Testis (tissue), 3 donors: ENCODE measurements around the gene ATP1B2. TPM values are rescaled to one million over a fixed set of nuclear protein-coding genes. Genes with fewer than 3 reads are reported as not detected.

Source experiments
- DNase-seq: peaks from one replicate; pipeline ENCODE4 v3.0.0-alpha.2; 2019
- H3K27ac ChIP-seq, 2 donors: fragments of 200-600 bp; sonication (generic); one replicate each; pipeline ENCODE4 v1.5.1; 2019
- H3K27me3 ChIP-seq: fragments of 200-600 bp; sonication (generic); one replicate; pipeline ENCODE4 v1.5.1; 2019
- H3K36me3 ChIP-seq: fragments of 200-600 bp; sonication (generic); one replicate; pipeline ENCODE4 v1.5.1; 2017; ENCODE audit warnings: low read depth; ENCODE audit errors: missing control alignments
- H3K4me1 ChIP-seq: fragments of 200-600 bp; sonication (generic); one replicate; pipeline ENCODE4 v1.5.1; 2019
- H3K4me3 ChIP-seq, 2 donors: fragments of 200-600 bp; sonication (generic); one replicate each; pipeline ENCODE4 v1.5.1; 2017 to 2019
- H3K9me3 ChIP-seq: fragments of 200-600 bp; sonication (generic); one replicate; pipeline ENCODE4 v1.5.1; 2017
- CTCF ChIP-seq, 3 experiments: fragments of 450-650 bp in 2 of 3; fragments of 200-600 bp in 1 of 3; sonication (generic) in 1 of 3; IDR thresholded peaks; one replicate each; pipeline ENCODE4 v1.5.1; 2016 to 2019; ENCODE audit warnings: antibody characterized with exemption in 3 of 3, mild to moderate bottlenecking in 2 of 3, moderate library complexity in 1 of 3
- POLR2A ChIP-seq: fragments of 450-650 bp; IDR thresholded peaks from one replicate; pipeline ENCODE4 v1.6.1; 2017; ENCODE audit warnings: antibody characterized with exemption, mild to moderate bottlenecking, moderate library complexity
- WGBS, 2 donors: methylation state at CpG; one replicate each; pipeline ENCODE4 v1.1.5; 2018; 5-methylcytosine and 5-hydroxymethylcytosine counted together
- intact Hi-C: fragments of 100-400 bp; cut with DNase I; formaldehyde crosslinking; loops from one replicate; pipeline ENCODE4 v1.15.1; 2023; ENCODE audit warnings: low total_unique reads
- polyA plus RNA-seq: library from polyadenylated mRNA; stranded (reverse); fragments of 350-450 nt; fragmentation: Illumina TruSeq; extraction: RNeasy Lipid Tissue Mini Kit (QIAGEN cat#74804); gene quantifications from one replicate; pipeline ENCODE4 v1.2.3, GENCODE V29; 2014; ENCODE audit warnings: low read depth, low replicate concordance; ENCODE audit not compliant: insufficient read depth
- total RNA-seq, 2 donors: library from RNA; depleted of rRNA; stranded (reverse); fragments of >200 nt; gene quantifications; one replicate each; pipeline ENCODE4 v1.2.3, GENCODE V29; 2016

The ATP1B2 gene
- total and polyA plus RNA-seq, 3 donors from 2014 or later, result 6.1 to 11.6 (median 10.1) TPM

DNA sequence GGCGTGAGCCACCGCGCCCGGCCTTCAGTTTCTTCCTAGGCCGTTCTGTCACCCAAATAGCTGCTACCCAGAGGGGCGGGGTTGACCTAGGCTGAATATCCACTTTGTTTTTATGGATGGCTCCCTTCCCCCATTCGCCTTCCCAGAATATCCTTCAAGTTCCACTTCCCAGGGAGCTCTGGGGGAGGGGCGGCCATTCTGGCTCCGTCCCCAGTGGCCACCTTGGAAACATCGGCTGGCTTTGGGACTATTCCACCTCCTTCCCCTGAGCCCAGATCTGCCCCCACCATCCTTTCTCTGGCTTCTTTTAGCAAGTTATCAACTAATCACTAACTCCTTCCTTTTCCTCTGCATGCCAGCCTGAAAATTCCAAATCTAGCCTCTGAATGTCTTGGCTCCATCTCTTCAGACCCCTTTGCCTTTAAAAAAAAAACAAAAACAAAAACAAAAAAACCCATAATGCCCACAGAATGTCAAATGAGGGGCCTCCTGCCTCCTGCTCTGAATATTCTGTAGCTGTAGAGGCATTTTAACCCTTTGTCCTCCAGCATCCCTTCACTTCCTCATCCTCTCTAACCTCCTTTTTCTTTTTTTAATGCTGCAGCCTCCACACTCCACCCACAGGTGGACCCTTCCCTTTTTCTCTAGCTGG, 6.4 kb downstream of the ATP1B2 start:
- TF ChIP-seq CTCF (IDR thresholded peaks at IDR 0.05) (no peak), POLR2A (no peak)
- no peaks in the 10 kb centered on the region for H3K36me3 ChIP-seq
- no peaks in the 10 kb centered on the region for H3K27me3 ChIP-seq
- H3K4me1 ChIP-seq, result no peaks in the 10 kb centered on the region
- no peak overlapping the region for H3K27ac ChIP-seq
- intact Hi-C loops, result no loop called here
- DNase-seq, result peak; percentile 58
- no peak overlapping the region for H3K4me3 ChIP-seq
- H3K9me3 ChIP-seq, result no peaks in the 10 kb centered on the region
- WGBS, 2 donors, result 48 to 49% methylated on average over 10 of the region's 10 CpGs

GRCh38 chr17:7667656-7668406, 17.1 kb downstream of the ATP1B2 start:
- H3K36me3 ChIP-seq, result no peaks in the 10 kb centered on the region
- 57 to 73% methylated on average over 6 to 10 of the region's 10 CpGs for WGBS, 2 donors
- DNase-seq, result no peak

DNA sequence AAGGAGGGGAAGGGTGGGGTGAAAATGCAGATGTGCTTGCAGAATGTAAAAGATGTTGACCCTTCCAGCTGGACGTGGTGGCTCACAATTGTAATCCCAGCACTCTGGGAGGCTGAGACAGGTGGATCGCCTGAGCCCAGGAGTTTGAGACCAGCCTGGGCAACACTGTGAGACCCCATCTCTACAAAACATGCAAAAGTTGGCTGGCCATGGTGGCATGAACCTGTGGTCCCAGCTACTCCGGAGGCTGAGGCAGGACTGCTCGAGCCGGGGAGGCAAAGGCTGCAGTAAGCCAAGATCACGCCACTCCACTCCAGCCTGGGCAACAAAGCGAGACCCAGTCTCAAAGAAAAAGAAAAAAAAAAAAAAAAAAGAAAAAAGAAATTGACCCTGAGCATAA, 17.8 kb downstream of the ATP1B2 start:
- no peaks in the 10 kb centered on the region for H3K27me3 ChIP-seq
- no peaks in the 10 kb centered on the region for H3K36me3 ChIP-seq
- no peaks in the 10 kb centered on the region for H3K4me1 ChIP-seq
- WGBS, 2 donors, result 89 to 92% methylated on average over 7 of the region's 7 CpGs
- no peak for TF ChIP-seq CTCF (IDR thresholded peaks at IDR 0.05)
- TF ChIP-seq POLR2A, result no peak
- no peak overlapping the region for H3K4me3 ChIP-seq
- no peak overlapping the region for H3K27ac ChIP-seq
- intact Hi-C loops, result no loop called here
- H3K9me3 ChIP-seq, result no peaks in the 10 kb centered on the region
- no peak for DNase-seq

More at GRCh38 chr17:7667656-7668406, 17.1 kb downstream of the ATP1B2 start:
- H3K9me3 ChIP-seq, result no peaks in the 10 kb centered on the region
- H3K27ac ChIP-seq, result no peak overlapping the region
- H3K4me3 ChIP-seq, result no peak overlapping the region
- H3K4me1 ChIP-seq, result no peaks in the 10 kb centered on the region
- no peaks in the 10 kb centered on the region for H3K27me3 ChIP-seq
- intact Hi-C loops, result no loop called here
- no peak for TF ChIP-seq CTCF (IDR thresholded peaks at IDR 0.05)
- TF ChIP-seq POLR2A, result no peak

DNA sequence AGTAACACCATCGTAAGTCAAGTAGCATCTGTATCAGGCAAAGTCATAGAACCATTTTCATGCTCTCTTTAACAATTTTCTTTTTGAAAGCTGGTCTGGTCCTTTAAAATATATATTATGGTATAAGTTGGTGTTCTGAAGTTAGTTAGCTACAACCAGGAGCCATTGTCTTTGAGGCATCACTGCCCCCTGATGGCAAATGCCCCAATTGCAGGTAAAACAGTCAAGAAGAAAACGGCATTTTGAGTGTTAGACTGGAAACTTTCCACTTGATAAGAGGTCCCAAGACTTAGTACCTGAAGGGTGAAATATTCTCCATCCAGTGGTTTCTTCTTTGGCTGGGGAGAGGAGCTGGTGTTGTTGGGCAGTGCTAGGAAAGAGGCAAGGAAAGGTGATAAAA, 22.5 kb downstream of the ATP1B2 start:
- intact Hi-C loops, result no loop called here
- no peak for TF ChIP-seq POLR2A
- peak in 1 of 3 experiments; percentile 25 for TF ChIP-seq CTCF (IDR thresholded peaks at IDR 0.05)
- no peak for DNase-seq
- H3K4me1 ChIP-seq, result no peaks in the 10 kb centered on the region
- H3K36me3 ChIP-seq, result no peaks in the 10 kb centered on the region
- H3K9me3 ChIP-seq, result no peaks in the 10 kb centered on the region
- H3K27ac ChIP-seq, result no peak overlapping the region
- WGBS, 2 donors, result 93 to 96% methylated on average over 2 of the region's 2 CpGs
- no peaks in the 10 kb centered on the region for H3K27me3 ChIP-seq
- no peak overlapping the region for H3K4me3 ChIP-seq
